SK-N-SH treated with all-trans-retinoic acid at 6 μM for 48 hours (cell line): ENCODE results near the gene MTCL1.
"Not testable (repeated sequence)": the region's sequence is repeated elsewhere in the genome, so short reads cannot be mapped to it uniquely, and the experiment has no call there.

Experiments
- ATAC-seq: fragments of 200-7000 bp; cut with Tn5 transposase; 3 replicates; pipeline ENCODE4 v1.9.1; 2020; ENCODE audit warnings: mild to moderate bottlenecking, moderate library complexity
- ARNTL ChIP-seq: fragments of 450-650 bp; formaldehyde crosslinking; IDR thresholded peaks from 2 replicates; pipeline ENCODE4 v1.5.0; 2020; ENCODE audit warnings: low read depth, mild to moderate bottlenecking, moderate library complexity, borderline replicate concordance
- BACH2 ChIP-seq: fragments of 250-450 bp; sonication (Bioruptor Pico); IDR thresholded peaks from 2 replicates; pipeline ENCODE4 v1.9.0; 2021; ENCODE audit warnings: mild to moderate bottlenecking, borderline replicate concordance
- CSDC2 ChIP-seq: fragments of 250-450 bp; sonication (Bioruptor Pico); IDR thresholded peaks from 2 replicates; pipeline ENCODE4 v1.5.0; 2020; ENCODE audit warnings: mild to moderate bottlenecking, moderate library complexity
- ESRRG ChIP-seq: fragments of 250-450 bp; sonication (Bioruptor Pico); IDR thresholded peaks from 2 replicates; pipeline ENCODE4 v1.6.1; 2021; ENCODE audit warnings: mild to moderate bottlenecking
- GLIS3 ChIP-seq: fragments of 250-450 bp; sonication (Bioruptor Pico); IDR thresholded peaks from 2 replicates; pipeline ENCODE4 v1.5.0; 2020; ENCODE audit warnings: mild to moderate bottlenecking, moderate library complexity
- ISL1 ChIP-seq: fragments of 250-450 bp; sonication (Bioruptor Pico); IDR thresholded peaks from 2 replicates; pipeline ENCODE4 v2.1.2; 2022; ENCODE audit warnings: mild to moderate bottlenecking, moderate library complexity
- OSR1 ChIP-seq: fragments of 250-450 bp; sonication (Bioruptor Pico); IDR thresholded peaks from 2 replicates; pipeline ENCODE4 v1.8.0; 2022; ENCODE audit warnings: moderate library complexity, mild to moderate bottlenecking, inconsistent platforms
- PPARA ChIP-seq: fragments of 250-450 bp; sonication (Bioruptor Pico); IDR thresholded peaks from 2 replicates; pipeline ENCODE4 v1.5.0; 2020; ENCODE audit warnings: mild to moderate bottlenecking, borderline replicate concordance
- SNAI2 ChIP-seq: fragments of 250-450 bp; sonication (Bioruptor Pico); IDR thresholded peaks from 2 replicates; pipeline ENCODE4 v1.5.0; 2020; ENCODE audit warnings: mild to moderate bottlenecking, moderate library complexity
- TCF4 ChIP-seq: fragments of 250-450 bp; sonication (Bioruptor Pico); IDR thresholded peaks from 2 replicates; pipeline ENCODE4 v1.8.0; 2021; ENCODE audit warnings: mild to moderate bottlenecking, moderate library complexity, borderline replicate concordance
- TOX ChIP-seq: fragments of 250-450 bp; sonication (Bioruptor Pico); IDR thresholded peaks from 2 replicates; pipeline ENCODE4 v1.8.0; 2021; ENCODE audit warnings: mild to moderate bottlenecking, moderate library complexity, borderline replicate concordance
- ZC3H10 ChIP-seq: fragments of 250-450 bp; sonication (Bioruptor Pico); IDR thresholded peaks from 2 replicates; pipeline ENCODE4 v1.5.1; 2021; ENCODE audit warnings: mild to moderate bottlenecking, moderate library complexity
- ZFP30 ChIP-seq: fragments of 450-650 bp; formaldehyde crosslinking; IDR thresholded peaks from 2 replicates; pipeline ENCODE4 v1.5.0; 2022; ENCODE audit warnings: mild to moderate bottlenecking, moderate library complexity
- ZNF565 ChIP-seq: fragments of 450-650 bp; formaldehyde crosslinking; conservative IDR thresholded peaks from 2 replicates; pipeline ENCODE4 v1.5.0; 2020; ENCODE audit warnings: low read depth, mild to moderate bottlenecking, moderate library complexity
- ZNF70 ChIP-seq: fragments of 450-650 bp; formaldehyde crosslinking; IDR thresholded peaks from 2 replicates; pipeline ENCODE4 v1.5.0; 2020; ENCODE audit warnings: mild to moderate bottlenecking, moderate library complexity
- ZNF8 ChIP-seq: fragments of 450-650 bp; formaldehyde crosslinking; IDR thresholded peaks from 2 replicates; pipeline ENCODE4 v1.5.0; 2020; ENCODE audit warnings: mild to moderate bottlenecking, moderate library complexity
- TF ChIP-seq, protein P1 (sequence below): fragments of 250-450 bp; sonication (Bioruptor Pico); IDR thresholded peaks from 2 replicates; pipeline ENCODE4 v1.8.0; 2021; ENCODE audit warnings: low read depth, mild to moderate bottlenecking, moderate library complexity, borderline replicate concordance
- TF ChIP-seq, protein P2 (sequence below): fragments of 250-450 bp; sonication (Bioruptor Pico); IDR thresholded peaks from 2 replicates; pipeline ENCODE4 v1.5.0; 2020; ENCODE audit warnings: mild to moderate bottlenecking, moderate library complexity
- TF ChIP-seq, protein P3 (sequence below): fragments of 250-450 bp; sonication (Bioruptor Pico); IDR thresholded peaks from 2 replicates; pipeline ENCODE4 v1.5.1; 2021; ENCODE audit warnings: mild to moderate bottlenecking, moderate library complexity

Gene MTCL1

DNA sequence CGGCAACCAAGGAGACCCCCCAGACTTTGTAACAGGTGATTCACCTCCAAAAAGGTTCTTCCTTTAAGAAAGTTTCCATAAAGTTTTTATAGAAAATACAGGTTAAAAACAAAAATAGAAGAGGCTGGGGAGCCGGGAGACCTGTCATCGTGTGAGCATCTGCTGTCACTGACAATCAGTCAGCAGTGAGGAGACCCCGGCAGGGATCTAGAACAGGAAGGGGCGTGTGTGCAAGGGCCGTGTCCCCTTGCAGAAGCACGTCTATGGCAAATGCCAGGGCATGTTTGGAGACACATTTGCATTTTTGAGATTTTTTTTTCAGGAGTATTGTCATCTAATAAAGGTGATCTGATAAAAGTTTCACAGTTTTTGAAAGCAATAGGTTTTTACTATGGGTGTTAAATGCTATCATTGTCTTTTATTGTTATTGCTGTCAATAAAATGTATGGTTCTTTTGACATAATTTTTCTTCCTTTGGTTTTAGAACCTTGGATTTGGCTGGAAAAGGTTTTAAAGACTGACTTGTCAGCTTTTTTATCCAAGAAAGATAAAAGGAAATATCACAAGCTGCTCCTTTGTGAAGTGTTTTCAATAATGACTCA, 52.1 kb downstream of the MTCL1 start (continued):
- TF ChIP-seq, protein P1, sequence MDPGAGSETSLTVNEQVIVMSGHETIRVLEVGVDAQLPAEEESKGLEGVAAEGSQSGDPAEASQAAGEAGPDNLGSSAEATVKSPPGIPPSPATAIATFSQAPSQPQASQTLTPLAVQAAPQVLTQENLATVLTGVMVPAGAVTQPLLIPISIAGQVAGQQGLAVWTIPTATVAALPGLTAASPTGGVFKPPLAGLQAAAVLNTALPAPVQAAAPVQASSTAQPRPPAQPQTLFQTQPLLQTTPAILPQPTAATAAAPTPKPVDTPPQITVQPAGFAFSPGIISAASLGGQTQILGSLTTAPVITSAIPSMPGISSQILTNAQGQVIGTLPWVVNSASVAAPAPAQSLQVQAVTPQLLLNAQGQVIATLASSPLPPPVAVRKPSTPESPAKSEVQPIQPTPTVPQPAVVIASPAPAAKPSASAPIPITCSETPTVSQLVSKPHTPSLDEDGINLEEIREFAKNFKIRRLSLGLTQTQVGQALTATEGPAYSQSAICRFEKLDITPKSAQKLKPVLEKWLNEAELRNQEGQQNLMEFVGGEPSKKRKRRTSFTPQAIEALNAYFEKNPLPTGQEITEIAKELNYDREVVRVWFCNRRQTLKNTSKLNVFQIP (CRISPR knock-in tag) = no peak
- no peak for TF ChIP-seq ARNTL (CRISPR knock-in tag)

DNA sequence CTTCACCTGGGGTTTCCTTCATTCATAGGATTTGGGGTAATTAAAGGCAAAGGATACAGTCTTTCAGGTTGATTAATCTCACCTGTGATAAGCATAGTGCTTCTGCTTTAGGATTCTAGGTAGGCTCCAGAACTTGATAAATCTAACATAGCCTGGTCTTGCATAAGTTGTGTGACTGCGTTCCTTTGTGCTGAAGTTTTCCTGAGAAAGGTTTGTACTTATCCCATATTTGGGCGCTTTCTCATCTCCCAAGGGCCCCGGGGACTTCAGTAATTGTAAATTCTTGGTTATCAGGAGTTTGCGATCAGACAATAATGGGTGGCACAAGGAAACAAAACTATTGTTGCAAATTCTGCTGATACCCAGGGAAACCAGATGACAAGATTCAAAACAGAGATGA, 53.1 kb downstream of the MTCL1 start:
- ATAC-seq = no peak
- TF ChIP-seq BACH2 (CRISPR knock-in tag) (no peak), ZNF8 (no peak), ZNF565 (CRISPR knock-in tag) (no peak), ZNF70 (CRISPR knock-in tag) (no peak), SNAI2 (CRISPR knock-in tag) (no peak), ISL1 (no peak), GLIS3 (CRISPR knock-in tag) (no peak), OSR1 (CRISPR knock-in tag) (no peak), PPARA (CRISPR knock-in tag) (no peak), ZFP30 (no peak), ESRRG (CRISPR knock-in tag) (no peak)
- TF ChIP-seq, protein P2, sequence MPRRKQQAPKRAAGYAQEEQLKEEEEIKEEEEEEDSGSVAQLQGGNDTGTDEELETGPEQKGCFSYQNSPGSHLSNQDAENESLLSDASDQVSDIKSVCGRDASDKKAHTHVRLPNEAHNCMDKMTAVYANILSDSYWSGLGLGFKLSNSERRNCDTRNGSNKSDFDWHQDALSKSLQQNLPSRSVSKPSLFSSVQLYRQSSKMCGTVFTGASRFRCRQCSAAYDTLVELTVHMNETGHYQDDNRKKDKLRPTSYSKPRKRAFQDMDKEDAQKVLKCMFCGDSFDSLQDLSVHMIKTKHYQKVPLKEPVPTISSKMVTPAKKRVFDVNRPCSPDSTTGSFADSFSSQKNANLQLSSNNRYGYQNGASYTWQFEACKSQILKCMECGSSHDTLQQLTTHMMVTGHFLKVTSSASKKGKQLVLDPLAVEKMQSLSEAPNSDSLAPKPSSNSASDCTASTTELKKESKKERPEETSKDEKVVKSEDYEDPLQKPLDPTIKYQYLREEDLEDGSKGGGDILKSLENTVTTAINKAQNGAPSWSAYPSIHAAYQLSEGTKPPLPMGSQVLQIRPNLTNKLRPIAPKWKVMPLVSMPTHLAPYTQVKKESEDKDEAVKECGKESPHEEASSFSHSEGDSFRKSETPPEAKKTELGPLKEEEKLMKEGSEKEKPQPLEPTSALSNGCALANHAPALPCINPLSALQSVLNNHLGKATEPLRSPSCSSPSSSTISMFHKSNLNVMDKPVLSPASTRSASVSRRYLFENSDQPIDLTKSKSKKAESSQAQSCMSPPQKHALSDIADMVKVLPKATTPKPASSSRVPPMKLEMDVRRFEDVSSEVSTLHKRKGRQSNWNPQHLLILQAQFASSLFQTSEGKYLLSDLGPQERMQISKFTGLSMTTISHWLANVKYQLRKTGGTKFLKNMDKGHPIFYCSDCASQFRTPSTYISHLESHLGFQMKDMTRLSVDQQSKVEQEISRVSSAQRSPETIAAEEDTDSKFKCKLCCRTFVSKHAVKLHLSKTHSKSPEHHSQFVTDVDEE (CRISPR knock-in tag) = no peak
- TF ChIP-seq, protein P1 (CRISPR knock-in tag) = no peak

DNA sequence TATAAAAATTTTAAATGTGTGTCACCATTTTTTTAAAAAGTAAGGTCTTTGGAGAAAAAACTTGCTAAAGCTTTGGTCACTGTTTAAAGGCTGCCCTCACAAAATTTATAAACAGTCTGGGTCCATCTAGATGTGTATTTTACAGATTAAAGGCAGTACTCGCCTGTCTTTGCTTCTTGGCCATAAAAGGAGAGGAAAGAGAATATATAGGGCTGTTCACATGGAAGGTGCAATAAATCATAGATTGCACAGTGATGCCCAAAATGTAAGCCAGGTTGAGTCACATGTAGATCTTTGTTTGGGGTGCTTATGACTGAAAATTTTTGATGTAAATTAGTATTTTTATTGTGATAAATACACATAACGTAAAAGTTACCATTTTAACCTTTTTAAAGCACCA, 55.6 kb downstream of the MTCL1 start:
- no peak for TF ChIP-seq BACH2 (CRISPR knock-in tag)
- TF ChIP-seq PPARA (CRISPR knock-in tag) = no peak
- no peak for TF ChIP-seq ZNF8
- no peak for TF ChIP-seq ARNTL (CRISPR knock-in tag)
- no peak for ATAC-seq

DNA sequence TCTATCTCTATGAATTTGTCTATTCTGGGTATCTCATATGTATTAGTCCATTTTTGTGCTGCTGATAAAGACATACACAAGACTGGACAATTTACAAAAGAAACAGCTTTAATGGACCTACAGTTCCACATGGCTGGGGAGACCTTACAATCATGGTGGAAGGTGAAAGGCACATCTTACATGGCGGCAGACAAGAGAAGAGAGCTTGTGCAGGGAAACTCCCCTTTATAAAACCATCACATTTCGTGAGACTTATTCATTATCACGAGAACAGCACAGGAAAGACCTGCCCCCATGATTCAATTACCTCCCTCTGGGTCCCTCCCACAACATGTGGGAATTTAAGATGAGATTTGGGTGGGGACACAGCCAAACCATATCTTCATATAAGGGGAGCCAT, 56.2 kb downstream of the MTCL1 start:
- ATAC-seq = not testable (repeated sequence)

DNA sequence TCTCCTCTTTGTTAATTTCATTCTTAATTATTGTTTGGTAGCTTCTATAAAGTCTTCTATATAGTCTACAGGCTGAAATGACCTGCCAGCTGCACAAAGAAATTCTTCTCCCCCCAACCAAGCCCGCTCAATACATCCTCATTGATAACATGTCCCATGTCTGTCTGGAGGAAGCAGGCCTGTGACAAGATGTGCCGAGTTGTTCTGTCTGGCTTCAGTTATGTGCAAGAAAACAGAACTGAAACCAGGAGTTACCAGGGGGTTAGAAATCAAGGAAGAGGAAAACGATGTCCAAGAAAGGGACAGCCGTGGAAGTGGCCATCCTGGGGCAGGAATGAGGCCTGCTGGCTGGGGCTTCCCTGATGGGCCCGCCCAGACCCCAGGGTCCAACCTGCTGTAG, 57.6 kb downstream of the MTCL1 start:
- no peak for ATAC-seq
- TF ChIP-seq, protein P3, sequence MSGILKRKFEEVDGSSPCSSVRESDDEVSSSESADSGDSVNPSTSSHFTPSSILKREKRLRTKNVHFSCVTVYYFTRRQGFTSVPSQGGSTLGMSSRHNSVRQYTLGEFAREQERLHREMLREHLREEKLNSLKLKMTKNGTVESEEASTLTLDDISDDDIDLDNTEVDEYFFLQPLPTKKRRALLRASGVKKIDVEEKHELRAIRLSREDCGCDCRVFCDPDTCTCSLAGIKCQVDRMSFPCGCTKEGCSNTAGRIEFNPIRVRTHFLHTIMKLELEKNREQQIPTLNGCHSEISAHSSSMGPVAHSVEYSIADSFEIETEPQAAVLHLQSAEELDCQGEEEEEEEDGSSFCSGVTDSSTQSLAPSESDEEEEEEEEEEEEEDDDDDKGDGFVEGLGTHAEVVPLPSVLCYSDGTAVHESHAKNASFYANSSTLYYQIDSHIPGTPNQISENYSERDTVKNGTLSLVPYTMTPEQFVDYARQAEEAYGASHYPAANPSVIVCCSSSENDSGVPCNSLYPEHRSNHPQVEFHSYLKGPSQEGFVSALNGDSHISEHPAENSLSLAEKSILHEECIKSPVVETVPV (CRISPR knock-in tag) = no peak
- TF ChIP-seq ZNF565 (CRISPR knock-in tag) (no peak), ZFP30 (no peak), ZC3H10 (no peak), ARNTL (CRISPR knock-in tag) (no peak), TOX (no peak), TCF4 (CRISPR knock-in tag) (no peak), BACH2 (CRISPR knock-in tag) (no peak), ESRRG (CRISPR knock-in tag) (no peak), SNAI2 (CRISPR knock-in tag) (no peak), ZNF70 (CRISPR knock-in tag) (no peak), OSR1 (CRISPR knock-in tag) (no peak), PPARA (CRISPR knock-in tag) (no peak), ISL1 (no peak), CSDC2 (CRISPR knock-in tag) (no peak)
- TF ChIP-seq, protein P1 (CRISPR knock-in tag) = no peak
- TF ChIP-seq, protein P2 (CRISPR knock-in tag) = no peak
